Heart right ventricle (tissue), 16 donors: Measurements from ENCODE around the gene ARL15. TPM values are rescaled to one million over a fixed set of nuclear protein-coding genes. Genes with fewer than 3 reads are reported as not detected.

ENCODE experiments used
- ATAC-seq, 8 donors: fragments of 200-7000 bp; cut with Tn5 transposase; one replicate each; pipeline ENCODE4 v1.9.1; 2020; ENCODE audit warnings: mild to moderate bottlenecking in 8 of 8, moderate library complexity in 8 of 8, moderate number of reproducible peaks in 1 of 8
- DNase-seq, 2 donors: peaks; one replicate each; pipeline ENCODE4 v3.0.0-alpha.2; 2020
- H3K27ac ChIP-seq, 10 donors: fragments of 200-600 bp; sonication (generic) in 2 of 10; one replicate each; pipeline versions ENCODE4 v1.5.0 to v1.8.0; 2020 to 2022; ENCODE audit warnings: mild to moderate bottlenecking in 3 of 10
- H3K27me3 ChIP-seq, 7 donors: fragments of 200-600 bp; one replicate each; pipeline ENCODE4 v1.8.0; 2021 to 2022; ENCODE audit warnings: mild to moderate bottlenecking in 2 of 7
- H3K36me3 ChIP-seq, 9 donors: fragments of 200-600 bp; sonication (generic) in 1 of 9; one replicate each; pipeline versions ENCODE4 v1.5.0 to v1.8.0; 2020 to 2022; ENCODE audit warnings: mild to moderate bottlenecking in 2 of 9
- H3K4me1 ChIP-seq, 9 donors: fragments of 200-600 bp; sonication (generic) in 1 of 9; one replicate each; pipeline versions ENCODE4 v1.5.0 to v1.8.0; 2020 to 2022; ENCODE audit warnings: mild to moderate bottlenecking in 4 of 9
- H3K4me3 ChIP-seq, 10 donors: fragments of 200-600 bp; sonication (generic) in 2 of 10; one replicate each; pipeline versions ENCODE4 v1.5.0 to v1.8.0; 2020 to 2022; ENCODE audit warnings: mild to moderate bottlenecking in 7 of 10, moderate library complexity in 2 of 10
- H3K9me3 ChIP-seq, 11 donors: fragments of 200-600 bp in 10 of 11; sonication (generic) in 2 of 11; one replicate each; pipeline versions ENCODE4 v1.5.0 to v1.8.0; 2013 to 2022; ENCODE audit warnings: mild to moderate bottlenecking in 2 of 11, control low read depth in 1 of 11, moderate library complexity in 1 of 11
- CTCF ChIP-seq, 9 donors: fragments of 200-600 bp; sonication (generic) in 2 of 9; IDR thresholded peaks; one replicate each; pipeline versions ENCODE4 v1.5.0 to v1.8.0; 2021 to 2022; ENCODE audit warnings: antibody characterized with exemption in 9 of 9, mild to moderate bottlenecking in 5 of 9, moderate library complexity in 1 of 9
- WGBS, 2 donors: extraction: QIAGEN DNeasy Blood & Tissue Kit; methylation state at CpG; one replicate each; pipeline ENCODE4 v1.1.7; 2013; ENCODE audit warnings: inconsistent platforms in 1 of 2; 5-methylcytosine and 5-hydroxymethylcytosine counted together
- intact Hi-C, 10 donors: fragments of 100-400 bp; cut with DNase I; formaldehyde crosslinking; loops; one replicate each; pipeline versions ENCODE4 v1.11.1 to v1.14.2; 2022
- polyA plus RNA-seq, 2 donors: library from polyadenylated mRNA; stranded (reverse); fragments of 200-250 nt; gene quantifications; one replicate each; pipeline ENCODE4 v1.2.3, GENCODE V29; 2013
- total RNA-seq, 10 donors: library from RNA; stranded (reverse); fragmentation: NEBNext Ultra II Directional in 3 of 10; extraction: Animal tissue kit (Norgen Biotek cat#: 25700) in 3 of 10; gene quantifications; one replicate each; pipeline versions ENCODE4 v1.2.1 to v1.2.4, GENCODE V29; 2021 to 2023
- donor health status: Arrhythmogenic right ventricular cardiomyopathy.
- donor health status: ischemic (EF 13 %, LVEDD 7.1; RV severe dilation, severe dysfunction).
- donor health status: healthy with polysubstance abuse.
- donor health status: DM: no; HTN: yes; CAD: no.
- donor health status: DM: no; HTN: no; CAD: no.
- donor health status: ischemic (EF 25% LVEDD 6.9; RV normal size, moderate dysfunction).
- donor health status: ischemic (EF 25% LVEDD 5.7; RV mildly dilated, moderate dysfunction).
- donor health status: healthy.
- donor health status: DM: yes; HTN: yes; CAD: no.
- donor health status: Ischemic cardiomyopathy.
- donor health status: ischemic (EF 35%, LVEDD 5.7; RV mildly dilated, moderate dysfunction).
- donor health status: nonischemic (EF 11% LVEDD 7.7; RV severe dilation, severe dysfunction).
- donor health status: DM: yes; HTN: yes; CAD: no.
- donor health status: PGD.
- donor health status: ischemic (EF 29% LVEDD 5.4; RV normal size, mild dysfunction).
- donor health status: nonischemic (EF 23%, LVEDD 6.1; RV moderate dilation, normal function).

Gene ARL15
- total and polyA plus RNA-seq, 12 donors: 7.8 to 31.8 (median 26.9) TPM

GRCh38 chr5:53940921-53941320 is 369.5 kb downstream of the ARL15 start:
- ATAC-seq (no peak), DNase-seq (no peak)
- H3K4me1 ChIP-seq: peaks cover 0 to 29% (median 16%) of the 10 kb centered on the region in 9 donors
- no peaks in the 10 kb centered on the region for H3K9me3 ChIP-seq
- no peak overlapping the region for H3K27ac ChIP-seq
- TF ChIP-seq CTCF (IDR thresholded peaks at IDR 0.05): no peak
- no peaks in the 10 kb centered on the region for H3K27me3 ChIP-seq
- WGBS, 2 donors: 97 to 98% methylated on average over 1 of the region's 1 CpG
- no peak overlapping the region for H3K4me3 ChIP-seq
- peaks cover 0 to 25% (median 0%) of the 10 kb centered on the region in 9 donors for H3K36me3 ChIP-seq
- intact Hi-C loops: no loop called here

- Histone ChIP-seq H3K27me3 (no peaks in the 10 kb centered on the region), H3K9me3 (no peaks in the 10 kb centered on the region), H3K27ac (no peak overlapping the region), H3K36me3 (peaks cover 0 to 15% (median 0%) of the 10 kb centered on the region in 9 donors), H3K4me1 (peaks cover 0 to 39% (median 22%) of the 10 kb centered on the region in 9 donors), H3K4me3 (no peak overlapping the region)
- intact Hi-C loops: no loop called here
- DNase-seq: no peak
- ATAC-seq: peak in 2 of 8 donors; percentile 22 to 54
- no peak for TF ChIP-seq CTCF (IDR thresholded peaks at IDR 0.05)
- 75 to 79% methylated on average over 2 of the region's 2 CpGs for WGBS, 2 donors
Measured at GRCh38 chr5:53937467-53937866, 372.9 kb downstream of the ARL15 start.

GRCh38 chr5:53936481-53937352 is 373.7 kb downstream of the ARL15 start:
- peaks cover 0 to 15% (median 0%) of the 10 kb centered on the region in 9 donors for H3K36me3 ChIP-seq
- intact Hi-C loops: no loop called here
- peak in 7 of 8 donors; percentile 38 to 83 (median 58) for ATAC-seq
- H3K4me3 ChIP-seq: no peak overlapping the region
- DNase-seq: peak; percentile 24 to 50
- TF ChIP-seq CTCF (IDR thresholded peaks at IDR 0.05): no peak
- H3K27ac ChIP-seq: peak overlapping the region in 2 of 10 donors; percentile 13 to 14
- H3K4me1 ChIP-seq: peaks cover 0 to 39% (median 19%) of the 10 kb centered on the region in 9 donors
- H3K9me3 ChIP-seq: no peaks in the 10 kb centered on the region
- 35 to 45% methylated on average over 7 of the region's 7 CpGs for WGBS, 2 donors
- no peaks in the 10 kb centered on the region for H3K27me3 ChIP-seq

GRCh38 chr5:53934151-53934820 is 376.1 kb downstream of the ARL15 start:
- Histone ChIP-seq H3K36me3 (peaks cover 0 to 11% (median 0%) of the 10 kb centered on the region in 9 donors), H3K4me3 (no peak overlapping the region), H3K9me3 (no peaks in the 10 kb centered on the region), H3K27ac (no peak overlapping the region), H3K4me1 (peaks cover 0 to 39% (median 18%) of the 10 kb centered on the region in 9 donors), H3K27me3 (no peaks in the 10 kb centered on the region)
- intact Hi-C loops: no loop called here
- DNase-seq (no peak), ATAC-seq (peak in 1 of 8 donors; percentile 54)
- 62 to 64% methylated on average over 4 of the region's 4 CpGs for WGBS, 2 donors
- no peak for TF ChIP-seq CTCF (IDR thresholded peaks at IDR 0.05)
